ENCODE results near the gene CTSF.
"Not testable (repeated sequence)": the region's sequence is repeated elsewhere in the genome, so short reads cannot be mapped to it uniquely, and the experiment has no call there.

CTSF gene

DNA sequence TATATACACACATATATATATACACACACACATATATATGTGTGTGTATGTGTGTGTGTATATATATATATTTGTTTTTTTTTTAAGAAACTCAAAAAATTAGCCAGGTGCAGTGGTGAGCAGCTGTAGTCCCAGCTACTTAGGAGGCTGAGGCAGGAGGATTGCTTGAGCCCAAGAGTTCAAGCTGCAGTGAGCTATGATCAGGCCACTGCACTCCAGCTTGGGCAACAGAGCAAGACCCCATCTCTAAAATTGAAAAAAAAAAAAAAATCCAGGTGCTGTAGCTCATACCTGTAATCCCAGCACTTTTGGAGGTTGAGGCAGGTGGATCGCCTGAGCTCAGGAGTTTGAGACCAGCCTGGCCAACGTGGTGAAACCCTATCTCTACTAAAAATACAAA lies 20.9 kb upstream of the CTSF start:
- not testable (repeated sequence) for DNase-seq

DNA sequence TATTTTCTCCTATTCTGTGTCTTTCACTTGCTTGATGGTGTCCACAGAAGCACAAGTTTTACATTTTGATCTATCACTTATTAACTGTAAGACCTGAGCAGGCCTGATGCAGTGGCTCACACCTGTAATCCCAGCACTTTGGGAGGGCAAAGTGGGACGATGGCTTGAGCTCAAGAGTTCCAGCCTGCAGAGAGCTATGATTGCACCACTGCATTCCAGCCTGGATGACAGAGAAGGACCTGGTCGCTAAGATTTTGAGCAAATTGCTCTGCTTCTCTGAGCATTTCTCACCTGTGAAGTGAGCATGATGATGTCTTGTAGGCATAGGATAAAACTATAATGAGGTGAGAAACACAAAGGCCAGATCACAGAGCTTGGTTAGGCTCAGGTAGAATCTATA lies 17.7 kb upstream of the CTSF start:
- DNase-seq: no peak

DNA sequence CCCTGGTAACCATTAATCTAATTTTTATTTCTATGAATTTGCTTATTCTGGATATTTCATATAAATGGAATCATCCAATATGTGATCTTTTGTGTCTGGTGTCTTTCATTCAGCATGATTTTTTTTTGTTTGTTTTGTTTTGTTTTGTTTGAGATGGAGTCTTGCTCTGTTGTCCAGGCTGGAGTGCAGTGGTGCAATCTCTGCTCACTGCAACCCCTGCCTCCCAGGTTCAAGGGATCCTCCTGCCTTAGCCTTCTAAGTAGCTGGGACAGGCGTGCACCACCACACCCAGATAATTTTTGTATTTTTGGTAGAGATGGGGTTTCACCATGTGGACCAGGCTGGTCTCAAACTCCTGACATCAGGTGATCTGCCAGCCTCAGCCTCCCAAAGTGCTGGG lies 17.0 kb upstream of the CTSF start:
- not testable (repeated sequence) for DNase-seq

DNA sequence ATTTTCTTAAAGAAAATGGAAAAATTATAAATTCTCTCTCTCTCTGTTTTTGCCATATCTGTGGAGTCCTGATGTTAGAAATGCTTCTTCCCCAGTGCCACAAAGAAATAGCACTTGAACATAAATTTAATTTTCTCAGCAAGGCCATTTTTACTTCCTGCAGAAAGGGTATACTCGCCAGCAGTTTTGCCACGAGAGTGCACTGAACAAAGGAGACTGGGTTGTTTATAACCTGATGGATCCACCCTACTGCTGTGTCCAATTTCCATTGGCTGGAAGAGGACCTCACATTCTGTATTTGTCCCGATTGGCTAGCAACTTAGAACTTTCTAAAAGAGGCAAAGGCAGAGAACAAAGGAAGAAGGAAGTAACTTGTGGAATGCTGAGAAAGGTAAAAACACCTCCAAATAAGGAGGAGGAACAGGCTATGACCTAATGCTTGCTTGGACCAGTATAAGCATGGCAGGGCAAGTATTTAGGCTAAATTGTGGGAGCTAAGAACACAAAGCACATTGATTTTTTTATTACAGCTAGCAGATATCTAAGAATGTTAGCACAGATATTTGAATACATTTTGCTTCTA lies 14.2 kb upstream of the CTSF start:
- DNase-seq: not testable (repeated sequence)

DNA sequence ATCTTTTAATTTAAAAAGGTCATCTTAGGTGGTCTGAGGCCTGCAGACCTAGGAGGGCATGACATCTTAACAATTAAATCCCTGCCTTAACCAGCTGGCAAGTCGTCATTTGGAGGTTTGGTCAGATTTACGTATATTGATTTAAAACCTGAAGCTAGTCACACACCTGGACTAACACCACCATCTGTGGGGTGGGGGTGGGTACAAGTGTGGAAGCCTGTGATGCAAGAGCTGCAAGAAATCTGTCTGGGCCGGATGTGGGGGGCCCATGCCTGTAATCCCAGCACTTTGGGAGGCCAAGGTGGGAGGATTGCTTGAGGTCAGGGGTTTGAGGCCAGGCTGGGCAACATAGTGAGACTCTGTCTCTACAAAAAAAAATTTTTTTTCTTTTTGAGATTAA lies 12.9 kb upstream of the CTSF start:
- DNase-seq: no peak

DNA sequence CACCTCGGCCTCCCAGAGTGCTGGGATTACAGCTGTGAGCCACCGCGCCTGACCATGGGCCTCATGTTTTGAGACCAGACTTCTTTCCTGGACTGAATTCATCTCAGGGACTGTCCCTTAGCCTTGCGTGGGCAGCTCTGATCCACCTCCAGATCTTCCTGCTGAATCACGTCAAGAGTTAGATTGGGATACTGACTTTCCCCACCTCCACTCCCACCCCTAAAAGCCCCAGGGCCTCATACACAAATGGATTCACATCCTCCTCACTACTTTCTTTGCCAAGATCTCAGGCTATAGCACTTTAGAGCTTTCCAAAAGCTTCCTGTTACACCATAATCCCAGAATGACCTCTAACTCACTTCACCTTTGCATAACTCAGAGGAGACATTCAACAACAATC lies 12.4 kb upstream of the CTSF start:
- DNase-seq: no peak

DNA sequence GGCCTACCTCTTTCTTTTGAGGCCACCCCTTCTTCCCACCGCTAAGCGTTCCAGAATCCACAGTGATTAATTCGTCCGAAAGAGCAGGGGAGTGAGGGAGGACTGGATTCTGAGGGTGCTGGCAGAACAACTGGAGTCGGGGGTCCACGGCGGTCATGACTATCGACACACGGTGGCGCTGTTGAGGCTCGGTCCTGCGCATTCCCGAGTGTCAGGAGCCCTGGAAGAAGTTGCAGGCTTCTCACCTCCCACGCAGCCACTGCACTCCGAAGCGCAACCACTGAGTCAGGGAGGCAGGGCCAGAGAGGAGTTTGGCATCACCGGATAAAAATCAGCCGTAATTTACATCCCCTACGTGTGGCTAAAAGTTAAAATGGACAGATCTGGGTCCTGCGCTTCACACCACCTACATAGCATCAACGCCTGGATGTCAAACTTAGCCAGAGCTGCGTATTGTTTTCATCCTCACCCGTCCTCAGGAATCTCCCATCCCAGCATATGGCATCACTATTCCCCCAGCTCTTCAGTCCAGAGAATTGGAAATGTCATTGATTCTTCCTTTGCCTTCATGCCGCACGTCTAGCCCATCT lies 10.7 kb upstream of the CTSF start:
- peak; percentile 48 to 68 (median 64) for DNase-seq

DNA sequence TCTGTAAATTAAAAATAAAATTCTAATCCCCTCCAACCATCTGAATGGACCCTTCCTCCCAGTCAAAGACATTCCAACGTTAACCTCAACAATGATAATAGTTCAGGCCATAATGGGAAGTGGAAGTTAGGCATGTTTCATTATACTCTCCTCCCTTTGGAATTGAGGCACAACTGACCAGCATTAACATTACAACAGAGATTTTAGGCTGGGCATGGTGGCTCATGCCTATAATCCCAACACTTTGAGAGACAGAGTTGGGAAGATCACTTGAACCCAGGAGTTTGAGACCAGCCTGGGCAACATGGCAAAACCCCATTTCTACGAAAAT lies 2.4 kb upstream of the CTSF start:
- no peak for DNase-seq

DNA sequence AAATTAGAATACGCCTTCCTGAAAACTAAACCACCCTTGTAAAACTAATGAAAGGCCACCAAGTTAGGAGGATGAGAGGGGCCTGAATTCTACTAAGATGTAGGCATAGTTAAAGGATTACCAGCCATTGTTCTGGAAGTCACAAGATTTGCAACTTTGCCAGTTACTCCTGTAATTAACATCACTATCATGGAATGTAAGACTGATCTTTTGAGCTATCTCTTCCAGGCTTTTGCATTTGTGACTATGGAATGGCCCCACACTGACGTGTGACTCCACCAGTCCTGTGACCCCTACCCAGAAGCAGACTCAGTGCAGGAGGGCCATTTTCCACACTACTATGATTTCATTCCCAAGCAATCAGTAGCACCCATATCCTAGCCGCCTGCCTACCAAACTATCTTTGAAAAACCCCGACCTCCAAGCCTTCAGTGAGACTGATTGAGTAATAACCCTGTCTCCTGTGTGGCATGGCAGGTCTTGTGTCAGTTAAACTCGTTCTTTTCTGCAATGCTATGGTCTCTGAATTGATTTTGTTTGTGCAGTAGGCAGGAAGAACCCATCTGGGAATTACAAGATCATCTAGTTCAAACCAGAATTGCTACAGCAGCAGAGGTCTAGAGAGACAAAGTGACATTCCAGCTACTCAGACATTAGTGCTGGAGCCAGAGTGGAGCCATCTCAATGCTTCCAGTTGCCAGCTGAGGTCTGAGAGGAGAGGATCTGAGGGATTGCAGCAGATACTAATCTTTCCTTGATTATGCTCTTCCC lies 1.9 kb upstream of the CTSF start:
- no peak for DNase-seq

DNA sequence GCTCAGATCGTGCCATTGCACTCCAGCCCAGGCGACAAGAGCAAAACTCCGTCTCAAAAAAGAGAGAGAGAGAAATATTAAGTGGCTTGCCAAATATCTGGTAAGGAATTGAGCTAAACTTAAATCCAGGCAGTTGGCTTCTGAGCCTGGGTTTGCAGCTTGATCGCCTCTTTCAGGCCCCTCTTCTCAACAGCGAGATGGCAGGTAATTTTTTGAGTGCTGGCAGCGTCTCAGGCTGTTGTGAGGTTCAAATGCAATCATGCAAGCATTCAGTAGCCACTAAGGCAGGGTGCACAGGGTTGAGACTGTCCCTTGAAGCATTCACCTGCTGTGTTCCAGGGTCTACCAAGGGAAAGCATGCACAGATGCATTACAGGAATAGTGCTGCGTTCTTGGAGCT lies 670 bp upstream of the CTSF start:
- no peak for DNase-seq

DNA sequence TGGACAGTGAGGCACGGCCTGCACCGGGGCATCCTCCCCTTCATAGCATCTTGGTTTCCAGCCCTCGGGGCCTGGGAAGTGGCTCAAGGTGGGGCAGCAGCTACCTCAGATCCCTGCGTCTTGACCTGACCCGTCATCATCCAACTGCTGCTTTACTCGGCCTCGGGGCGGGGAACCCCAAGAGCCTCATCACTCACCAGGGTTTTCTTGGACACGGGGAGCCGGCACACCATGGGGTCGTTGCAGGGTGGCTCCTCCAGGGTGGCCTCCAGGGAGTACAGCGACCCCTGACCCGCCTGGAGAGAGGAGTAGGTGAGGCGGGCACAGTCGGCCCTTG lies 651 bp downstream of the CTSF start:
- no peak for DNase-seq

DNA sequence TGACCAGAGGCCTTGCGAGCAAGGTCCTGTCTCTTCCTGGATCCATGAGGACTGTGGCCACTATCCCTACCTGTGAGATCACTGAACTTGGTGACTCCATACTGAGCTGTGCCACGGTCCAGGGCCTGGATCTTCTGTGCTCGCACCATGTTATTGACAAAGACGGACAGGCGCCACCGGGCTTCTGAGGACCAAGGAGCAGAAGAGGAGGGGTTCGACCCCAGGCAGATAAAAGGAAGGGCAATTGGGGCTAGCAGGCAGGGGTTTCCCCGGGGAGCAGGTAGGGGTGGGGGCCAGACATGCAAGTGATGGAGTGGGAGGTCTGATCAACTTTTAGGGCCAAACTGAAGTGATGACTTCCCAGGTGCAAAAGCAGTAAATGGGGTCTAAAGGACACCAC lies 2.2 kb downstream of the CTSF start:
- no peak for DNase-seq

DNA sequence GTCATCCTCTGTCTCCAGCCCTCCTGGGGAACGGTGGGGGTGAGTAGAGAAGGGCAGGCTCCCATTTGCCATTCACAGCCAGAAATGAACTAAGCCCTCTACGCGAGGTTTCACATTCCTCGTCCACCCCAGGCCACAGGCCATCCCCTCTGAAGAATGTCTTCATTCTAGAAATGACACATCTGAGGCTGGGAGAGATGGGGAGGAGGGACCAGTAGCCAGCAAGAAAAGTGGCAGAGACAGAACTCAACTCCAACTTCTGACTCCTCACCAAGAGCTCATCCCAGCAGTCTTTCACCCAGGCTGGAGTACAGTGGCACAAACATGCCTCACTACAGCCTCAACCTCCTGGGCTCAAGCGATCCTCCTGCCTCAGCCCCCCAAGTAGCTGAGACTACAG lies 3.4 kb downstream of the CTSF start:
- DNase-seq: no peak

DNA sequence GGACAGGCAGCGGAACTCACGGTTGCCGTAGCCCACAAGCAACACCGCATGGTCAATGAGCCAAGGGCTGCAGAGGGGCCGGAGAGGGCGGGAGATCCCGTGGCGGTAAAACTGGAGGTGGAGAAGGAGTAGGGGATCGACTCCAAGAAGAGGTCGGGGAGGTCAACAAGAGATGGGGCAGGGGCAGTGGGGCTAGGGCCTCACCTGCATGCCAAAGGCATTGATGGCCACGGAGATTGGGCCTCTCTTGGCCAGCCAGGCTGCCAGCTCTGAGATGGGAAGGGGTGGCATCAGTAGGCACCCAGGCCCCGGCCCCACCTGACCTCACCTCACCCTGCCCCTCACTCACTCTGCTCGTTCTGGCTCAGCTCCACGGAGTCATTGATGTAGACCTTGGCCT lies 3.9 kb downstream of the CTSF start:
- DNase-seq: no peak

DNA sequence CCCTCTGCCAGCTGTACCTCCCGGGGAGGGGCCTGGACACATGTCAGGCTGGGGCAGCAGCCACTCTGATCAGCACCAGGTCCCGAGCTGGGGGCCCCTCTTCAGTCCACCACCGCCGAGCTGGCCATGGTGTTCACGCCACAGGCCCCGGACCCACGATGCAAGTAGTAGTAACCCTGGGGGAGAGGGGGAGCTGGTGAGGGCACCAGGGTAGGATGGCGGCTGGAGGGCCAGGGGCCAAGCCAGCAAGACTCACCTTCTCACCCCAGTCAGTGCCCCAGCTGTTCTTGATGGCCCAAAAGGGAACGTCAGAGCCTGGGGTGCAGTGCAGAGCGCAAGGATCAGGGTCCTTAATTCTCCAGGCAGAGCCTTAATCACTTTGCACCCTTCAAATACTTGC lies 4.6 kb downstream of the CTSF start:
- no peak for DNase-seq

DNA sequence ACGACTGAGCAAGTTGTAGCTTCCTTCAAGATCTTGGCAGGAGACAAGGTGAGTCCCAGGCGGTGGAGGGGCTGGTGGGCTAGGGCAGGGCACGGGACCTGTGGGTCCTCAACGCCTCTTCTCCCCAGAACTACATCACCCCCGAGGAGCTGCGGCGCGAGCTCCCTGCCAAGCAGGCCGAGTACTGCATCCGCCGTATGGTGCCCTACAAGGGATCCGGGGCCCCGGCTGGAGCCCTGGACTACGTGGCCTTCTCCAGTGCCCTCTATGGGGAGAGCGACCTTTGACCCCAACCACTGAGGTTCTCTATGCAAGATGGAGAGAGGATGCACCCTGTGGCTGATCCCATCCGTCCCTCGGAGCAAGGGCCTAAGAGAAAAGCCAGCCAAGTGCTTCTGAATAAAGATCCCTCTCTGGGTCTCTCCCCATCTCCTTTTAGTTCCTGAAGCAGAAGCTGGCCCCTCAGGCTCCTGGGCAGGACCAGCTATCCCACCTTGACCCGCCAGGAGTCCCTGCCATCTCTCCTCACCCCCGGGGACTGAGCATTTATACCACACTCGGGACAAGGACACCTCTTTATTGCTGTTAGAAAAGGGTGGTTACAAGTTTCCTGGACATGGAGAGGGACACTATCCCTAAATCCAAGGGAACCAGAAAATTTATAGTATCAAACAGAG lies 5.4 kb downstream of the CTSF start:
- DNase-seq: no peak

DNA sequence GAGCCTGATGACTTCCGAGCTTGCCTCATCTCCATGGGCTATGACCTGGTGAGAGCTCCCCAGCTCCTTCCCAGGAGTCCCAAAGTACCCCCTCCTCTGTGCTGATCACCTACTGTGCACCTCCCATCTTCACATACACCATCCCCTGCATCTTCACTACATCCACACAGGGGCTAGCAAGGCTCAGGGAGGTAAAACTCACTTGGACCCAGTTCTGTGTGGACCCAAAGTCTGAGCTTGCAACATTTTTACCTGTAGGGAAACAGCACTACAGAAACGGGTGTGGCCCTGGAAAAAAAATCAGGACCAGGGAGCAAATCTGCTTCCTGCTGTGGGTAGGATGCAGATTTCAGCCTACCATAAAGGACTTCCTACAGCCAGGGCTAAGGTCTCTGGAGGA lies 6.1 kb downstream of the CTSF start:
- no peak for DNase-seq

DNA sequence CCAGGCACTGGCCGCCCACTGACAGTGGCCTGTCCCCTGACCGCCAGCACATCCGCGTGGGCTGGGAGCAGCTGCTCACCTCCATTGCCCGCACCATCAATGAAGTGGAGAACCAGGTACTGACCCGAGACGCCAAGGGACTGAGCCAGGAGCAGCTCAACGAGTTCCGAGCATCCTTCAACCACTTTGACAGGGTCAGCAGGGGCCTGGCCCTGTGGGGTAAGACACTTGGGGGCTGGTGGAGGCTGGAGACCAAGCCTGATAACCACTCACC lies 6.5 kb downstream of the CTSF start:
- no peak for DNase-seq

DNA sequence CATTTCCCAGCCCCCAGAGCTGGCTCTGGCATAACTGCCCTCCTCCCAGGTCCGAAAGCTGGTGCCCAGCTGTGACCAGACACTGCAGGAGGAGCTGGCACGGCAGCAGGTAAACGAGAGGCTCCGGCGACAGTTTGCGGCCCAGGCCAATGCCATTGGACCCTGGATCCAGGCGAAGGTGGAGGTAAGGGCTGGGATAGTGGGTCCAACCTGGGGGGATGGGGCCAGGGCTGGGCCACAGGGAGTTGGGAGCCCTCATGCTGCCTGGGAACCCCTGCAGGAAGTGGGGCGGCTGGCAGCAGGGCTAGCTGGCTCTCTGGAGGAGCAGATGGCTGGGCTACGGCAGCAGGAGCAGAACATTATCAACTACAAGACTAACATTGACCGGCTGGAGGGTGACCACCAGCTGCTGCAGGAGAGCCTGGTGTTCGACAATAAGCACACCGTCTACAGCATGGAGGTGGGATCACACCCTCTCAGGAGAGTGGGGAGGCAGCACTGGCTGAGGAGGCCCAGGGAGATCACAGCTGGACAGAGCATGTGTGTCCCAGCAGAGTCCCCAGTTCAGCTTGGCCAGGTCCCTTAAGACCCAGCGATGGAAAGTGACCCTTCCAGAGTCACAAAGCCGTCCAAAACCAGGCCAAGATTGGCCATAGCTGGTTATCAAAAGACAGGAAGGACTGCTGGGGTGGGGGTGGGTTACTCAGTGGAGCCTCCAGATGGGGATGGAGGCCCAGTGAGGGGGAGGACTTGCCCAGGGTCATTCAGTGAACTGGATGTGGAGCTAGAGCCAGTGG lies 7.0 kb downstream of the CTSF start:
- DNase-seq: no peak

DNA sequence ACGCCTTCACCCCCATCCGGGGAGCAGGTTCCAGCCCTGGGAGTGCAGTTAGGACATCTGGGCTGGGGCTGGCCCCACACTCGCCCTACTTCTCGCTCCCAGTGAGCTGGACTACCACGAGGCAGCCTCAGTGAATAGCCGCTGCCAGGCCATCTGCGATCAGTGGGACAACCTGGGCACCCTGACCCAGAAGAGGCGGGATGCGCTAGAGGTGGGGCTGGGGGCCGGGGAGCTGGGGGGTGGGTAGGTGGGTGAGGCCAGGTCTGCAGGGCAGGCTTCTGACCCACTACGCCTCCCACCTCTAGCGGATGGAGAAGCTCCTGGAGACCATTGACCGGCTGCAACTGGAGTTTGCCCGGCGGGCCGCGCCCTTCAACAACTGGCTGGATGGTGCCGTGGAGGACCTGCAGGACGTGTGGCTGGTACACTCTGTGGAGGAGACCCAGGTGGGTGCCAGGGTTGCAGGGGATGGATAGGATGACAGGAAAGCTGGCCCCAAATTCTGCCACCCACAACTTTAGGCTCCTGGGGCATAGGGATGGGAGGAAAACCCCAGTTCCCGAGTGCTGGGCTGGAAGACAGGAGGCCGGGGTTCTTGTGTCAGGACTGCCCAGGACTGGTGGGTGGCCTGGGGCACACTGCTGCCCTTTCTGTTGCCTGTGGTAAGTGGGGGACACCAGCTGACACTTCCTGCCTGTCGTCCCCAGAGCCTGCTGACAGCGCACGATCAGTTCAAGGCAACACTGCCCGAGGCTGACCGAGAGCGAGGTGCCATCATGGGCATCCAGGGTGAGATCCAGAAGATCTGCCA lies 8.3 kb downstream of the CTSF start:
- no peak for DNase-seq

DNA sequence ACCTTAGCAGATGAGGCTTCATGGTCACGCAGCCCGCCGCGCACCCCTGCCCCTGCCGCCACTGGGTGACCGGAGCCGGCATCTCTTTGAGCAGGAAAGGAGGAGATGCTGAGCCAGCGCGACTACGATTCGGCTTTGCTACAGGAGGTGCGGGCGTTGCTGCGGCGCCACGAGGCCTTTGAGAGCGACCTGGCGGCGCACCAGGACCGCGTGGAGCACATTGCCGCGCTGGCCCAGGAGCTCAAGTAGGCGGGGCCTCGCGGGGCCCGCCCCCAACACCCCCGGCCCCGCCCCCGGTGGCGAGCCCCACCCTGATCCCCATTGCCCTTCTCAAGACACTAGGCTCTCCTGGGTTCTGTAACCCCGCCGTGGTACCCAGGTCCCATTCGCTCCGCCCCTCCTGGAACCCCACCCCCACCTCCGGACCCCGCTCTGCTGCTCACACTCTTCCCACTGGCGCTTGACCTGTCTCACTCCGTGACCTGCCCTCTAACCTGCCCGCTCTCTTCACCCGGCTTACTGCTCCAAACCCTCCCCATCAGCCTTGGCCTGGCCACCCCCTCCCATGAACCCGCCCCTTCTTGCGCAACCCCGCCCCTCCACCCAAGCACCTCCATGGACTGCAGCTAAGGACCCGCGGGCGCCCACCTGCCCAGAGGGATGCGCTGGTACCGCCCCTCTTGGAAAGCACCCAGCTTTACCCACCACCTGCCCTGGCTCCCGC lies 9.1 kb downstream of the CTSF start:
- DNase-seq: peak in 1 of 4 experiments; percentile 26

DNA sequence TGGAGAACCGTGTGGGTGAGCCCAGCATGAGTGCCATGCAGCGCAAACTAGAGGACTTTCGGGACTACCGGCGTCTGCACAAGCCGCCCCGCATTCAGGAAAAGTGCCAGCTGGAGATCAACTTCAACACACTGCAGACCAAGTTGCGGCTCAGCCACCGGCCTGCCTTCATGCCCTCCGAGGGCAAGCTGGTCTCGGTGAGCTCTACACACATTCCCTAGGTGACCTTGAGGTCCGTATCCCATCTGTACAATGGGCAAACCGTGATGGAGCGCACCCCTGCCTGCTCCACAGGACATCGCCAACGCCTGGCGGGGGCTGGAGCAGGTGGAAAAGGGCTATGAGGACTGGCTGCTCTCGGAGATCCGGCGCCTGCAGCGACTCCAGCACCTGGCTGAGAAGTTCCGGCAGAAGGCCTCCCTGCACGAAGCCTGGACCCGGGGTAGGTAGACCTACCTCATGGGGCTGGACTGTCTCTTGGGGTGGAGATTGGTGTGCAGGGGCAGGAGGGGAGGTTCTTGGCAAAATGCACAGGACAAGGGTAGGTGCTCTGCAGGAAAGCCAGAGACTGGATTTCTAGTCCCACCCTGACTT lies 10.6 kb downstream of the CTSF start:
- DNase-seq: no peak
